ENCODE results near the gene ZNF502.

Gene ZNF502

GRCh38 chr3:44771424-44772098, 59.1 kb downstream of the ZNF502 start:
- no peak for DNase-seq (ENCODE audit: low read depth in 2 of 2)

DNA sequence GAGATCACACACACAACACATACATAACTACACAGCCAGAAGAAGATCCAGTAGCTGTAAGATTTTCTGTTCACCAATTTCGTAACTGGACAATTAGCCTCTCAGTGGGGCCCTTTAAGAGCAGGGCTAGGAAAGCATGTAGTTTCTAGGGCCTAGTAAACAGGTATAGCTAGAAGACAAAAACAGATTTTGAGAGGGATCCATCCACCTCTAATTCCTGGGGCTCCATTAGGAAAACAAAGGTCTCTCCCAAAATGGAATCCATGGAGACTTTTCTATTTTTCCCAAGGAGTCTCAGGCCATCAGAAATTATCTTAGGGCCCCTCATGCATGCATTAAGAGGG, 59.6 kb downstream of the ZNF502 start:
- no peak for DNase-seq (ENCODE audit: low read depth in 2 of 2)

All from stimulated activated CD8-positive, alpha-beta memory T cell treated with anti-CD3 and anti-CD28 coated beads, Interleukin-2, amount 100 ng/mL, for 1 hour (primary cell).